A673 (cell line): ENCODE measurements around the gene MAMDC4. TPM values are rescaled to one million over a fixed set of nuclear protein-coding genes. Genes with fewer than 3 reads are reported as not detected.

Experiments
- BruUV-seq: library from RNA; stranded (reverse); fragments of 400-500 nt; replicated peaks from 2 replicates; lab custom pipeline; 2021; lab: Mats Ljungman, UMichigan
- CTCF ChIA-PET: fragments of 300-600 bp; sonication (Branson Sonifier 250); formaldehyde crosslinking; loops from one replicate; lab custom pipeline; 2022; ENCODE audit warnings: antibody characterized with exemption; lab: Charles Lee
- POLR2A ChIA-PET: fragments of 300-600 bp; sonication (Branson Sonifier 250); formaldehyde crosslinking; loops from one replicate; lab custom pipeline; 2022; ENCODE audit warnings: antibody characterized with exemption; ENCODE audit not compliant: low non-redundant PET; lab: Charles Lee
- DNase-seq: peaks from one replicate; pipeline ENCODE4 v3.0.0-alpha.2; 2015; ENCODE audit warnings: low spot score
- H3K27ac ChIP-seq: fragments of 200-600 bp; sonication (generic); 2 replicates; pipeline ENCODE4 v1.5.1; 2016; ENCODE audit warnings: mixed run types, low read depth, mild to moderate bottlenecking, mixed read lengths, antibody characterized with exemption, low read length; ENCODE audit not compliant: poor library complexity, severe bottlenecking
- H3K27me3 ChIP-seq: fragments of 200-600 bp; sonication (generic); replicated peaks from 2 replicates; pipeline ENCODE4 v1.6.1; 2017; ENCODE audit warnings: mixed run types, low read depth, mild to moderate bottlenecking, mixed read lengths, antibody characterized with exemption, low read length; ENCODE audit not compliant: insufficient read depth, poor library complexity
- H3K36me3 ChIP-seq: fragments of 200-600 bp; sonication (generic); 2 replicates; pipeline ENCODE4 v1.6.1; 2016; ENCODE audit warnings: mixed run types, mild to moderate bottlenecking, mixed read lengths, antibody characterized with exemption, low read length; ENCODE audit not compliant: insufficient read depth, poor library complexity, severe bottlenecking
- H3K4me1 ChIP-seq: fragments of 200-600 bp; sonication (generic); 2 replicates; pipeline ENCODE4 v1.6.1; 2017; ENCODE audit warnings: mixed run types, mild to moderate bottlenecking, mixed read lengths, antibody characterized with exemption, low read length; ENCODE audit not compliant: insufficient read depth, poor library complexity, severe bottlenecking
- H3K4me3 ChIP-seq: fragments of 200-600 bp; sonication (generic); 2 replicates; pipeline ENCODE4 v1.5.1; 2016; ENCODE audit warnings: low read depth, mixed run types, mild to moderate bottlenecking, mixed read lengths, low read length; ENCODE audit not compliant: poor library complexity, severe bottlenecking
- H3K9me3 ChIP-seq: fragments of 200-600 bp; sonication (generic); 2 replicates; pipeline ENCODE4 v1.6.1; 2016; ENCODE audit warnings: mixed run types, low read depth, mild to moderate bottlenecking, mixed read lengths, antibody characterized with exemption, low read length; ENCODE audit not compliant: poor library complexity, severe bottlenecking
- CTCF ChIP-seq: fragments of 300-800, 200-600 bp; sonication (generic); conservative IDR thresholded peaks from 2 replicates; pipeline ENCODE4 v1.5.1; 2017; ENCODE audit warnings: low read depth, mild to moderate bottlenecking, antibody characterized with exemption, low read length, moderate library complexity, mixed read lengths
- EZH2 ChIP-seq: fragments of 200-600 bp; sonication (generic); IDR thresholded peaks from 2 replicates; pipeline ENCODE4 v1.6.1; 2017; ENCODE audit warnings: borderline replicate concordance, low read depth, mild to moderate bottlenecking, mixed read lengths, antibody characterized with exemption, low read length; ENCODE audit not compliant: poor library complexity, severe bottlenecking
- intact Hi-C: fragments of 100-400 bp; cut with micrococcal nuclease; formaldehyde crosslinking; loops from one replicate; pipeline ENCODE4 v1.10.0; 2022; ENCODE audit not compliant: unreplicated experiment
- microRNA-seq: library from miRNA; unstranded; fragments of <30 nt; microRNA quantifications from one replicate; pipeline ENCODE4 v1.2.0, GENCODE V29; 2021
- total RNA-seq: library from RNA; stranded (reverse); gene quantifications from 2 replicates; pipeline ENCODE4 v1.2.3, GENCODE V29; 2021

MAMDC4 gene
- total RNA-seq, 1 experiment from 2014 or later: 7.9 TPM

GRCh38 chr9:136903041-136903554, 51.0 kb downstream of the MAMDC4 start:
- Histone ChIP-seq H3K27me3 (no peaks in the 10 kb centered on the region), H3K4me1 (no peaks in the 10 kb centered on the region), H3K9me3 (no peaks in the 10 kb centered on the region), H3K4me3 (no peak overlapping the region), H3K27ac (no peak overlapping the region), H3K36me3 (peaks cover 54% of the 10 kb centered on the region)
- no TSS peak for BruUV-seq
- TF ChIP-seq EZH2: no peak
- TF ChIP-seq CTCF: no peak
- no peak for DNase-seq
- intact Hi-C loops: no loop called here
- CTCF ChIA-PET: no interaction called here
- POLR2A ChIA-PET: interaction anchor here (0.7 kb wide), 1 partner anchor 167 kb away, joined by 6 read pairs; the partner anchor contains the start of gene SAPCD2

GRCh38 chr9:136906266-136906665, 54.1 kb downstream of the MAMDC4 start:
- Histone ChIP-seq H3K27ac (no peak overlapping the region), H3K4me1 (no peaks in the 10 kb centered on the region), H3K4me3 (no peak overlapping the region), H3K27me3 (no peaks in the 10 kb centered on the region), H3K9me3 (no peaks in the 10 kb centered on the region), H3K36me3 (peaks cover 39% of the 10 kb centered on the region)
- ChIA-PET CTCF (no interaction called here), POLR2A (no interaction called here)
- no TSS peak for BruUV-seq
- TF ChIP-seq CTCF: no peak
- TF ChIP-seq EZH2: no peak
- intact Hi-C loops: no loop called here
- DNase-seq: no peak

- intact Hi-C loops: no loop called here
- TF ChIP-seq CTCF: no peak
- no peak for TF ChIP-seq EZH2
- POLR2A ChIA-PET: no interaction called here
Observed at GRCh38 chr9:136907011-136907914, 55.1 kb downstream of the MAMDC4 start.

More at GRCh38 chr9:136907011-136907914, 55.1 kb downstream of the MAMDC4 start:
- Histone ChIP-seq H3K4me1 (no peaks in the 10 kb centered on the region), H3K27me3 (no peaks in the 10 kb centered on the region), H3K4me3 (no peak overlapping the region), H3K9me3 (no peaks in the 10 kb centered on the region), H3K36me3 (peaks cover 30% of the 10 kb centered on the region), H3K27ac (no peak overlapping the region)
- no TSS peak for BruUV-seq
- DNase-seq: no peak
- CTCF ChIA-PET: no interaction called here

Small RNAs within 50 kb of the gene (microRNA-seq; reads per million reads assigned to microRNA genes)
- not detected for gene MIR4292
- gene MIR4479: 5.1 reads per million, percentile 17 among the genes with 10 or more reads in this experiment

Other genes starting within 250 kb of the MAMDC4 start
- gene EGFL7, start 189.4 kb upstream of the MAMDC4 start, total RNA-seq: 79.5 and 98.5 TPM in 2 replicates
- 56.0 and 57.7 TPM in 2 replicates for gene AGPAT2, start 164.9 kb upstream of the MAMDC4 start, total RNA-seq
- gene DIPK1B, start 139.8 kb upstream of the MAMDC4 start, total RNA-seq: 26.4 and 35.3 TPM in 2 replicates
- 0.15 and 0.35 TPM in 2 replicates for gene LCN10, start 109.4 kb upstream of the MAMDC4 start, total RNA-seq
- not detected in 2 replicates for gene LCN6, start 103.8 kb upstream of the MAMDC4 start, total RNA-seq
- not detected in 2 replicates for gene LCN8, start 94.1 kb upstream of the MAMDC4 start, total RNA-seq
- gene LCN15, start 87.8 kb upstream of the MAMDC4 start, total RNA-seq: not detected in 2 replicates
- 32.7 and 39.5 TPM in 2 replicates for gene TMEM141, start 61.0 kb upstream of the MAMDC4 start, total RNA-seq
- gene CCDC183, start 56.0 kb upstream of the MAMDC4 start, total RNA-seq: 0.46 TPM in 1 of 2 replicates, not detected in the other
- 208 and 210 TPM in 2 replicates for gene RABL6, start 44.4 kb upstream of the MAMDC4 start, total RNA-seq
- 1.8 and 2.0 TPM in 2 replicates for gene AJM1, start 9.9 kb upstream of the MAMDC4 start, total RNA-seq
- gene PHPT1, start 2.9 kb upstream of the MAMDC4 start, total RNA-seq: 94.7 and 109 TPM in 2 replicates
- 321 and 330 TPM in 2 replicates for gene EDF1, start 14.0 kb downstream of the MAMDC4 start, total RNA-seq
- 29.2 and 33.2 TPM in 2 replicates for gene TRAF2, start 34.2 kb downstream of the MAMDC4 start, total RNA-seq
- gene FBXW5, start 92.4 kb downstream of the MAMDC4 start, total RNA-seq: 76.7 and 81.8 TPM in 2 replicates
- gene C8G, start 92.9 kb downstream of the MAMDC4 start, total RNA-seq: 0.74 and 0.75 TPM in 2 replicates
- 1.1 TPM in 1 of 2 replicates, not detected in the other for gene LCN12, start 99.9 kb downstream of the MAMDC4 start, total RNA-seq
- gene PTGDS, start 125.2 kb downstream of the MAMDC4 start, total RNA-seq: not detected in 2 replicates
- gene LCNL1, start 130.6 kb downstream of the MAMDC4 start, total RNA-seq: not detected in 2 replicates
- 91.5 and 99.5 TPM in 2 replicates for gene PAXX, start 140.1 kb downstream of the MAMDC4 start, total RNA-seq
- not detected in 2 replicates for gene CLIC3, start 144.2 kb downstream of the MAMDC4 start, total RNA-seq
- 27.8 and 38.9 TPM in 2 replicates for gene ABCA2, start 175.9 kb downstream of the MAMDC4 start, total RNA-seq
- gene FUT7, start 179.7 kb downstream of the MAMDC4 start, total RNA-seq: not detected in 2 replicates
- gene NPDC1, start 193.8 kb downstream of the MAMDC4 start, total RNA-seq: 73.9 and 81.4 TPM in 2 replicates
- not detected in 2 replicates for gene ENTPD2, start 201.7 kb downstream of the MAMDC4 start, total RNA-seq
- gene SAPCD2, start 218.2 kb downstream of the MAMDC4 start, total RNA-seq: 30.6 and 33.7 TPM in 2 replicates
- gene UAP1L1, start 225.2 kb downstream of the MAMDC4 start, total RNA-seq: 11.2 and 13.0 TPM in 2 replicates
- 48.6 and 54.9 TPM in 2 replicates for gene MAN1B1, start 234.6 kb downstream of the MAMDC4 start, total RNA-seq